Measurements from ENCODE around the gene MCM6. TPM values are rescaled to one million over a fixed set of nuclear protein-coding genes. Genes with fewer than 3 reads are reported as not detected.

MCM6 gene
- total RNA-seq, 1 experiment from 2014 or later: 13.5 TPM

DNA sequence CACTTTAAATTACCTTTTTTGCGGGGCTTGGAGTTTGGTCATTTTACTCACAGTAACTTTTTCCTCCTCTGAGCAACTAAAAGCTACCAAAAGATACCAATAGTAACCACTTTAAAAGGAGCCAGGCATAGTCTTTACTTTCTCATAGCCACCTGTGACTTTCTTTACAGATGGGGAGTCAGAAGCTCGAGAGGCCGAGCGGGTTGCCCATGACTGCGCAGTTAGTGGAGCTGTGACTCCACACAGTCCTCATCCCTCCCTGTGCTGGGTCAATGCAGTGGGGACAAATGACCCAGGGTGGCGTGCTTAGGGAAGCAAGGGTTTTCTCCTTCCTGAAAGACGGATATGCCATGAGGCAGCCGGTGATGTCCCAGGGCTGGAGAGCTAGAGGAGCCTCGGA is 51.1 kb downstream of the MCM6 start:
- Mint-ChIP-seq H3K27ac (ENCODE audit: low read depth, unreplicated experiment) (no peak overlapping the region), H3K36me3 (ENCODE audit: insufficient read depth, unreplicated experiment) (no peaks in the 10 kb centered on the region), H3K4me3 (ENCODE audit: unreplicated experiment) (no peak overlapping the region), H3K9me3 (ENCODE audit: unreplicated experiment) (no peaks in the 10 kb centered on the region), H3K4me1 (ENCODE audit: insufficient read depth, unreplicated experiment) (no peaks in the 10 kb centered on the region), H3K27me3 (ENCODE audit: insufficient read depth, unreplicated experiment) (no peaks in the 10 kb centered on the region)
- no TSS peak for BruUV-seq (replicated peaks)
- ChIA-PET CTCF (interaction anchor here (1.3 kb wide), 1 partner anchor 27 kb away, joined by 4 read pairs; no protein-coding TSS in a partner anchor), POLR2A (no interaction called here)
- DNase-seq (ENCODE audit: unreplicated experiment): no peak
- TF ChIP-seq, protein P1, sequence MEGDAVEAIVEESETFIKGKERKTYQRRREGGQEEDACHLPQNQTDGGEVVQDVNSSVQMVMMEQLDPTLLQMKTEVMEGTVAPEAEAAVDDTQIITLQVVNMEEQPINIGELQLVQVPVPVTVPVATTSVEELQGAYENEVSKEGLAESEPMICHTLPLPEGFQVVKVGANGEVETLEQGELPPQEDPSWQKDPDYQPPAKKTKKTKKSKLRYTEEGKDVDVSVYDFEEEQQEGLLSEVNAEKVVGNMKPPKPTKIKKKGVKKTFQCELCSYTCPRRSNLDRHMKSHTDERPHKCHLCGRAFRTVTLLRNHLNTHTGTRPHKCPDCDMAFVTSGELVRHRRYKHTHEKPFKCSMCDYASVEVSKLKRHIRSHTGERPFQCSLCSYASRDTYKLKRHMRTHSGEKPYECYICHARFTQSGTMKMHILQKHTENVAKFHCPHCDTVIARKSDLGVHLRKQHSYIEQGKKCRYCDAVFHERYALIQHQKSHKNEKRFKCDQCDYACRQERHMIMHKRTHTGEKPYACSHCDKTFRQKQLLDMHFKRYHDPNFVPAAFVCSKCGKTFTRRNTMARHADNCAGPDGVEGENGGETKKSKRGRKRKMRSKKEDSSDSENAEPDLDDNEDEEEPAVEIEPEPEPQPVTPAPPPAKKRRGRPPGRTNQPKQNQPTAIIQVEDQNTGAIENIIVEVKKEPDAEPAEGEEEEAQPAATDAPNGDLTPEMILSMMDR (IDR thresholded peaks at IDR 0.05; ENCODE audit: unreplicated experiment): no peak
- intact Hi-C loops (cut with micrococcal nuclease): no loop called here

DNA sequence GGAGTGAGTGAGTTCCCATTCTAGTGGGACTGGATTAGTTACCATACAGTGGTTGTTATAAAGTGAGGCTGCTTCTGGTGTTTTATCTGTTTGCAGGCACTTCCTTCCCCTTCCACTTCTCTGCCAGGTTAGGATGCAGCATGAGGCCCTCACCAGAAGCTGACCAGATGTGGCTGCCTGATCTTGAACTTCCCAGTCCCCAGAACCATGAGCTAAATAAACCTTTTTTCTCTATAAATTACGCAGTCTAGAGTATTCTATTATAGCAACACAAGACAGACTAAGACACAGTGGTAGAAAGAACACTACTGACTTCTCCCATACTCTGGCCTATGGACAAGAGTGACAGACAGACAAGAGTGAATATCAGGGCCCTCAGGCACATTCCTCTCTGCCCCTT is 53.4 kb downstream of the MCM6 start:
- ChIA-PET CTCF (interaction anchor here (1.2 to 2.0 kb wide), 2 partner anchors 9 to 25 kb away, joined by 3 to 4 read pairs; no protein-coding TSS in a partner anchor), POLR2A (no interaction called here)
- no peak for DNase-seq (ENCODE audit: unreplicated experiment)
- no peaks in the 10 kb centered on the region for H3K36me3 Mint-ChIP-seq (ENCODE audit: insufficient read depth, unreplicated experiment)
- H3K4me3 Mint-ChIP-seq (ENCODE audit: unreplicated experiment): no peak overlapping the region
- H3K4me1 Mint-ChIP-seq (ENCODE audit: insufficient read depth, unreplicated experiment): no peaks in the 10 kb centered on the region
- no peak overlapping the region for H3K27ac Mint-ChIP-seq (ENCODE audit: low read depth, unreplicated experiment)
- H3K9me3 Mint-ChIP-seq (ENCODE audit: unreplicated experiment): no peaks in the 10 kb centered on the region
- H3K27me3 Mint-ChIP-seq (ENCODE audit: insufficient read depth, unreplicated experiment): no peaks in the 10 kb centered on the region
- TF ChIP-seq, protein P1 (IDR thresholded peaks at IDR 0.05; ENCODE audit: unreplicated experiment): no peak
- no TSS peak for BruUV-seq (replicated peaks)
- intact Hi-C loops (cut with micrococcal nuclease): no loop called here

DNA sequence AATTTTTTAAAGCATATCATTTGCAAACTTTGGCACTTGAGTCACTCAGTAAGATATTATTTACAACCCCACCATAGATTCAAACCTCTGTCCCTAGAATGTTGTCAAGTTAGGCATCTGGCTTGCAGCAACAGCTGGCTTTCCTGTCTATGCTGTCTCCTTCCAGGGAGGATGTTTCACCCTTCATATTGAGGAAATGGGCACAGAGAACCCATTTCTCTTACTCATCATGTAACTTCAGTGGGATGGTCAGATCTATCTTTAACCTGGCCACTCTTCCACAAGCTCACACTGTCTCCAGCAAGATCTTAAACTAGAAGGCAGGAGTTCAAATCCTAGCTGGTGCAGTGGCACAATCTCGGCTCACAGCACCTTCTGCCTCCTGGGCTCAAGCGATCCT is 55.1 kb downstream of the MCM6 start:
- no peak overlapping the region for H3K4me3 Mint-ChIP-seq (ENCODE audit: unreplicated experiment)
- H3K4me1 Mint-ChIP-seq (ENCODE audit: insufficient read depth, unreplicated experiment): no peaks in the 10 kb centered on the region
- H3K27me3 Mint-ChIP-seq (ENCODE audit: insufficient read depth, unreplicated experiment): no peaks in the 10 kb centered on the region
- DNase-seq (ENCODE audit: unreplicated experiment): no peak
- intact Hi-C loops (cut with micrococcal nuclease): no loop called here
- ChIA-PET POLR2A (interaction anchor here (1.1 kb wide), 1 partner anchor 78 kb away, joined by 4 read pairs; no protein-coding TSS in a partner anchor), CTCF (interaction anchor here (1.1 to 1.2 kb wide), 2 partner anchors 19 to 563 kb away, joined by 3 read pairs; no protein-coding TSS in a partner anchor)
- H3K27ac Mint-ChIP-seq (ENCODE audit: low read depth, unreplicated experiment): no peak overlapping the region
- TF ChIP-seq, protein P1 (IDR thresholded peaks at IDR 0.05; ENCODE audit: unreplicated experiment): no peak
- no peaks in the 10 kb centered on the region for H3K9me3 Mint-ChIP-seq (ENCODE audit: unreplicated experiment)
- BruUV-seq (replicated peaks): no TSS peak
- H3K36me3 Mint-ChIP-seq (ENCODE audit: insufficient read depth, unreplicated experiment): no peaks in the 10 kb centered on the region

DNA sequence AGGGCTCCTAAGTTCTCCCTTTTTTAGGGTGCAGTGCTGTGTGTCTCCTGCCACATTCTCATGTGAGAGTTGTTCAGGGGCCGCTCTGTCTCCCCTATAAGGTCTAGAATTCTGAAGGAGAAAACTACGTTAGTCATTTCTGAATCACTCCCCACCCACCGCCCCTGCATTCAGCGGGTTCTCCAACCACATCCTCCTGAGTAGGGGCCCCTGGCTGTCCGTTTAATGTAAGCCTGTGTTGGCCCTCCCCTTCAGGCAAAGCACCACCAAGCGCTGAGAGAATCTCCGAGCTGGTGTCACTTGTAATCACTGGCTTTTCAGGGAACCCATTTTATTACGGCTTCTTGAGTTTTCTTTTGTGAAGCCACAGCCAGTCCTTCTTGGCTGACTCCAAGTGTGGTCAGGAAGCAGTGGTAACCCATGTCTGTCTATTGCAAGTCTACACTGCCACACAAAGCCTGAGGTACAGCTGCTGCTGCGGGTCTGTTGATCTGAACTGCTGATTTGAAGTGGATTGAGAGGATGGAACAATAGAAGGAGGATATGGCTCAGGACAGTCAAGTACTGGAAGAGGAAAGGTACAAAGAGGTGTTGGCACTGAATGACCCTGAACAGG is 56.1 kb downstream of the MCM6 start:
- CTCF ChIA-PET: interaction anchor here (1.2 to 1.3 kb wide), 2 partner anchors 18 to 23 kb away, joined by 3 read pairs; no protein-coding TSS in a partner anchor
- POLR2A ChIA-PET: no interaction called here
- BruUV-seq (replicated peaks): no TSS peak
- Mint-ChIP-seq H3K9me3 (ENCODE audit: unreplicated experiment) (no peaks in the 10 kb centered on the region), H3K4me1 (ENCODE audit: insufficient read depth, unreplicated experiment) (no peaks in the 10 kb centered on the region), H3K36me3 (ENCODE audit: insufficient read depth, unreplicated experiment) (no peaks in the 10 kb centered on the region), H3K27ac (ENCODE audit: low read depth, unreplicated experiment) (no peak overlapping the region), H3K27me3 (ENCODE audit: insufficient read depth, unreplicated experiment) (no peaks in the 10 kb centered on the region), H3K4me3 (ENCODE audit: unreplicated experiment) (no peak overlapping the region)
- intact Hi-C loops (cut with micrococcal nuclease): no loop called here
- no peak for DNase-seq (ENCODE audit: unreplicated experiment)
- TF ChIP-seq, protein P1 (IDR thresholded peaks at IDR 0.05; ENCODE audit: unreplicated experiment): no peak

All from MCF 10A (cell line).